ENCODE data around the gene WDR35.
A peak's percentile ranks its signal among the peaks of the same experiment; 100 is the strongest.
"Not testable (repeated sequence)": the region's sequence is repeated elsewhere in the genome, so short reads cannot be mapped to it uniquely, and the experiment has no call there.

The WDR35 gene

DNA sequence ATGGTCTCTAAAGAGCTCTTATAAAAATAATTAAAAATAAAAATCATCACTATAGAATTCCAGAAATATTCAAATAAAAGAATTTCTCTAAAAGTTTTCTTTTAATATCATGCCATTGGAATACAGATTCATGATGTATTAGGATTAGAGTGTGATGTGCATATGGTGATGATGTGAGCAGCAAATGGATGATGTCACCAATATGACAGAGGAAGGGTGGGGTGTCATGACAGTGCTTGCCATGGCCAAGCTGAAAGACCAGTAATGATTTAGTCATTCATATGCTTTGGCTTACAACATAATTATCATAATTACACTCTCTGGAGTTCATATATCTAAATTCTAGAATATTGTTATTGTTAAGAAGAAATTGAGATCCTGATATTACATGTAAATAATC lies 60.7 kb downstream of the WDR35 start:
- Mint-ChIP-seq H3K27me3 (no peaks in the 10 kb centered on the region), H3K9me3 (peaks cover 6% of the 10 kb centered on the region), H3K36me3 (peaks cover 46% of the 10 kb centered on the region), H3K4me1 (no peaks in the 10 kb centered on the region), H3K4me3 (no peak overlapping the region), H3K27ac (no peak overlapping the region)

- H3K9me3 Mint-ChIP-seq, H3K4me1 Mint-ChIP-seq, H3K4me3 Mint-ChIP-seq, H3K27me3 Mint-ChIP-seq, H3K27ac Mint-ChIP-seq: not testable (repeated sequence)
- peaks cover 51% of the 10 kb centered on the region for H3K36me3 Mint-ChIP-seq
Observed at GRCh38 chr2:19927816-19928215, 62.1 kb downstream of the WDR35 start.

DNA sequence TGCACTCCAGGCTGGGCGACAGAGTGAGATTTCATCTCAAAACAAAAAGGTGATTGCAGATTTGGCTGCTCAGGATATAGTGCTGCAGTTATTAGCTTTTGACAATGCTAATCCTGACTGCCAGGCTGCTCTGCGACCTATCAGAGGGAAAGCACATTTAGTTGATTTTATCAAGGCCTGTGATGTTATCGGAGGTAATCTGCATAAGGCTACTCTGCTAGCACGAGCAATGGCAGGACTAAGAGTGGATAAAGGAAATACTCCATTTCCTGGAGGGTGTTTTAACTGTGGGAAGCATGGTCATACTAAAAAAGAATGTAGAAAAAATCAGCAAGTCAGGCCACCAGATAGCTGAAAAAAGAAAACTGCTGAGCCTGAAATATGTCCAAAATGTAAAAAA lies 65.4 kb downstream of the WDR35 start:
- not testable (repeated sequence) for H3K27me3 Mint-ChIP-seq, H3K4me1 Mint-ChIP-seq, H3K9me3 Mint-ChIP-seq, H3K27ac Mint-ChIP-seq, H3K4me3 Mint-ChIP-seq
- H3K36me3 Mint-ChIP-seq: peaks cover 45% of the 10 kb centered on the region

DNA sequence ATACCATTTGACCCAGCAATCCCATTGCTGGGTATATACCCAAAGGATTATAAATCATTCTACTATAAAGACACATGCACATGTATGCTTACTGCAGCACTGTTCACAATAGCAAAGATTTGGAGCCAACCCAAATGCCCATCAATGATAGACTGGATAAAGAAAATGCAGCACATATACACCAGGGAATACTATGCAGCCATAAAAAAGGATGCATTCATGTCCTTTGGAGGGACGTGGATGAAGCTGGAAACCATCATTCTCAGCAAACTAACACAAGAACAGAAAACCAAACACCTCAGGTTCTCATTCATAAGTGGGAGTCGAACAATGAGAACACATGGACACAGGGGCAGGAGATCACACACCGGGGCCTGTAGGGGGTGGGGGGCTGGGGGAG lies 67.7 kb downstream of the WDR35 start:
- H3K4me1 Mint-ChIP-seq, H3K4me3 Mint-ChIP-seq, H3K27me3 Mint-ChIP-seq, H3K9me3 Mint-ChIP-seq, H3K27ac Mint-ChIP-seq: not testable (repeated sequence)
- H3K36me3 Mint-ChIP-seq: peaks cover 35% of the 10 kb centered on the region

GRCh38 chr2:19916385-19916950 lies 73.4 kb downstream of the WDR35 start:
- Mint-ChIP-seq H3K27ac (no peak overlapping the region), H3K4me3 (no peak overlapping the region), H3K36me3 (peaks cover 22% of the 10 kb centered on the region), H3K9me3 (no peaks in the 10 kb centered on the region), H3K27me3 (no peaks in the 10 kb centered on the region), H3K4me1 (no peaks in the 10 kb centered on the region)

- no peak overlapping the region for H3K27ac Mint-ChIP-seq
- H3K36me3 Mint-ChIP-seq: peaks cover 22% of the 10 kb centered on the region
- no peak overlapping the region for H3K4me3 Mint-ChIP-seq
- H3K9me3 Mint-ChIP-seq: no peaks in the 10 kb centered on the region
- H3K27me3 Mint-ChIP-seq: no peaks in the 10 kb centered on the region
- H3K4me1 Mint-ChIP-seq: no peaks in the 10 kb centered on the region
Observed at GRCh38 chr2:19914266-19914975, 75.5 kb downstream of the WDR35 start.

DNA sequence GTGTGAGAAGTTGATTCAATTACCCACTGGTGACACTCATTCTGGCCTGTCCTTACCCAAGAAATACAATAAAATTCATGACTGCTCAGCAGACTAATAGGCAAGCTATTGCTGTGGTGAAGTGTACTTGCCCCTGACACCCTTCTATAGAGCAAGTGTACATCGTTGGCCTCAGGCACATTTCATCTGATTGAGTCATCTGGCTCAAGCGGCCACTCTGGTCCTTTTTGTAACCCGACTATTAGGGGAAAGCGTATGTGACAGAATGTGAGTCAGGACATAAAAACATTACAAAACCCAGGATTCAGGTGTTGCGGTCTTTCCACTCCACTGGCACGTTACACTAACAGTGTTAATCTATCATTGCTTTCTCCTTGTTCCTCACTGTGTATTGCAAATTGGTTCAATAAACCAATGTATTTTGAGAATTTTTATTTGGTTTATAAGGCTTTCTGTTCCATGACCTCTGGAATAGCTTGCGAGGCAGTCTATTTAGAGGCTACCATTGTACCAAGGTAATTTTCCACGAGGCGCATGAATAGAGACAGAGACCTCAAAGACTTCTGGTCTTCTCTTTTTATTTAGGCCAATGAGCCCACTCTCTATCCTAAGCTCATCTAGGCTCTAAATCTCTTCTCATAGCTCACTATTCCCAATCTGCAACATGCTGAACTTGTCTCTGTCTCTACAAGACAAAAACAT lies 77.9 kb downstream of the WDR35 start:
- Mint-ChIP-seq H3K4me3 (no peak overlapping the region), H3K9me3 (no peaks in the 10 kb centered on the region), H3K36me3 (peaks cover 19% of the 10 kb centered on the region), H3K27me3 (no peaks in the 10 kb centered on the region), H3K27ac (no peak overlapping the region), H3K4me1 (no peaks in the 10 kb centered on the region)

DNA sequence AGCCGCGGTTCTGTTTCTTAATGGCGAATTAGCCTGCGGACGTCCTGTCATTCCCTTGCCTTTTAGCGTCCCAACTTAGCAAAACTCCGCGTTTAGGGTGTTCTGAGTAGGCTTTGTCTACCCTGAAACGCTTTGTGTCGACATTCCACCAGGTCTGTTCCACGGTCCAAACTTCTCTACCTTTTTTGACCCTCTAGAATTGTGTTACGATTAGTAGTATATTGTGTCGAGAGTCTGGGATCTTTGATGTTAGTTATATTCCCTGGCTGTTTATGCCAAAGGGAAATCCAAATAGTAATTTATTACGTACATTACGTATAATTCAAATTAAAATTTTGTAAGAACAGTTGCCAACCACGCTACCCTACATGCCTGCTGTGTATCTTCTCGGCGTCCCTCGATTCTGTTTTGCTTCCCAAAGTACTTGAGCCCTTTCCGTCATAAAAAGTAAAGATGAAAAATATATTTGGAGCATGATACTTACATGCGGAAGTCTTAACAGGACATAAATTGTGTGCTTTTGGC lies 87.6 kb downstream of the WDR35 start:
- Mint-ChIP-seq H3K27ac (peak overlapping the region; percentile 99), H3K4me3 (peak overlapping the region; percentile 98), H3K36me3 (peaks cover 3% of the 10 kb centered on the region), H3K9me3 (no peaks in the 10 kb centered on the region), H3K27me3 (peaks cover 4% of the 10 kb centered on the region), H3K4me1 (peaks cover 40% of the 10 kb centered on the region)

GRCh38 chr2:19901442-19902215 lies 88.3 kb downstream of the WDR35 start, which contains the start of gene TTC32:
TTC32 (minus strand) TSS chr2:19901983; CDS start chr2:19901854, 129 bp downstream.
- peaks cover 3% of the 10 kb centered on the region for H3K36me3 Mint-ChIP-seq
- no peaks in the 10 kb centered on the region for H3K9me3 Mint-ChIP-seq
- H3K27ac Mint-ChIP-seq: peak within 1 kb of the TSS; percentile 99
- peaks cover 4% of the 10 kb centered on the region for H3K27me3 Mint-ChIP-seq
- H3K4me3 Mint-ChIP-seq: peak within 1 kb of the TSS; percentile 98
- H3K4me1 Mint-ChIP-seq: peaks cover 44% of the 10 kb centered on the region

DNA sequence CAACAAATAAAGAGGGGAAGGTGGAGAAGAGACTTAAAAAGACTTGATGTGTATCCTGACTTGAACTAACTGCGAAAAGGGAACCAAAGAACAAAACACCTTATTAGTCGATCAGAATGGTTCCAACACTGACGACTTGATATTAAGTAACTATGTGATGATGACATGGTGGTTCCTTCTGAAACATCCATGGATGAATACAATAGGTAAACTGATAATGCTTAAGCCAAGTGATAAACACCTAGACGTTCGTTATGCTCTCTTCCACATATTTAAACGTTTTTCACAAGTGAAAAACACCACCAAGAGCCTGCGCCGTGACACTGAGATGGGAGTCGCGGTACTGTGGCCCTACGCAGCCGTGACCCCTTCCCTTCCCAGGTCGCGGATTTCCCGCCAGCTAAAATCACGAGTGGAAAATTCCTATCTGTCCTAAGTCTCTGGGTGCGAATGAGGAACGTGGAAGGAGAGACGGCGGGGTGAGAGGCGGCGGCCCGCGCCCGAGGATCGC lies 88.9 kb downstream of the WDR35 start:
- Mint-ChIP-seq H3K4me3 (peak overlapping the region; percentile 98), H3K4me1 (peaks cover 47% of the 10 kb centered on the region), H3K9me3 (no peaks in the 10 kb centered on the region), H3K27ac (peak overlapping the region; percentile 99), H3K27me3 (peaks cover 4% of the 10 kb centered on the region), H3K36me3 (peaks cover 3% of the 10 kb centered on the region)

DNA sequence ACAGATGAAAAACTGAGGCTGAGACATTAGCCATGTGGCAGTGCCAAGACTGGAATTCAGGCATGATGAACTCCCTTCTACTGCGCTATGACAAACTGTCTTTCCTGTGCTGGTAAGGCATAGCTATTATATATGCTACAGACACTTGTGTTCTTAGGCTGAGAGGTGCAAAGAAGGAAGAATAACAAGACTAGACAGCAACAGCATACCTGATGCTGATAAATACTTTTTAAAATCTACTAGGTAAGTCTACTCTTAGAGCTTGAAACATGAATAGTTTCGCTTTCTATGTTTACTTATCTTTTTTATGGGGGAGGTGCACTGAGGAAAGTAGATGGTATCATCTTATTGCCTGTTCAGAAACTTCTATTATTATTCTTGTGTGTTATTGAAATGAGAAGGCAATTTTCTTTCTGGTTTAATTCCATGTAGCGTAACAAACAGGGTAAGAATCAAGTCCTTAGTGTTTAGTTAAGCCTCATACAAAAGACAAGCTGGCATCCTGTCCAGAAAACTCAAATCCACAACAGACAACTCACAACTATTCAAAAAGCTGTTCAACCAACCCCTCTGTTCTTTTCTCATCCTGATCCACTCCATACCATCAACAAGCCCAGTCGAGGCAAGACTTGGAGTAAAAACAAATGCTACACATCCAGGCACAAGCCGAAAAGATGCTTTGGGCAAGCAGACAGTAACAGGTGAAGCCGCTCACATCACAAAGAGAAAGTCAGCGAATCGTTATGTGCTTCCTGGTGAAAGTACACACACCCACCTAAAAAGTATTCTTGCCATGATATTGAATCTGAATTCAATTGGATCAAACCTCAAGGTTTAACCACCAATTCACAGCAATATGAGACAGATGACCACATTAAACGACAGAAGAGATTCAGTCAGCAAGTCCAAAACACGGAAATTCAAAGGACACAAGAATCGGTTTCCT lies 89.6 kb downstream of the WDR35 start:
- Mint-ChIP-seq H3K27ac (peak overlapping the region; percentile 99), H3K27me3 (peaks cover 4% of the 10 kb centered on the region), H3K36me3 (peaks cover 3% of the 10 kb centered on the region), H3K4me1 (peaks cover 54% of the 10 kb centered on the region), H3K9me3 (no peaks in the 10 kb centered on the region), H3K4me3 (peak overlapping the region; percentile 98)

- Mint-ChIP-seq H3K36me3 (peaks cover 3% of the 10 kb centered on the region), H3K4me3 (peak overlapping the region; percentile 33), H3K27ac (peak overlapping the region; percentile 23), H3K9me3 (no peaks in the 10 kb centered on the region), H3K27me3 (no peaks in the 10 kb centered on the region), H3K4me1 (peaks cover 64% of the 10 kb centered on the region)
Observed at GRCh38 chr2:19898592-19899329, 91.1 kb downstream of the WDR35 start.

DNA sequence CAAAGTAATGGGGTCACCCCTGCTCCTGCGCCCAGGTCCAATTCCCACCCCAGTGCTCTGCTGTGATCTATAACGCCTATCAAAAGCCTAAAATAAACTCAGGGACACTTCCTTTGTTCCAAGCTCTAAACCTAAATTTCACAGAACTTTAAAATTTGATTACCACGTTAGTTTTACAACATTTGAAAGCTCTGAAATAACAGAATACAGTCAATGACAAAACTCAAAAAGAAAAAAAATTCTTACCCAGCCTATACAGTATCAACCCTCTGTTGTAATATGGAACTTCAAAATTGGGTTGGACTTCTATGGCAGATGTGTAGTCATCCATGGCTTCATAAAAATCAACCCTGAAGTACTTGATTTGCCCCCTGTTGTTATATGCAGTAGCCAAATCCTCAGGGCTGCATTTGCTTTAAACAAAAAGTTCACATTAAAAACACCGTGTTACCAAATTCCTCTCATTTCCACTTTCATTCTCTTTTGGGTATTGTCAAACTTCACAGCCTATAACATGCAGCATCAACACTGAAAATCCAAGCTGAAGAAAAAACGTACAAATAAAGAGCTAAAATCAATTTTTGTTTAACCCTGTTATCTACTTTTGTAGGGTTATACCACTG lies 92.2 kb downstream of the WDR35 start:
- peak overlapping the region; percentile 37 for H3K4me3 Mint-ChIP-seq
- no peaks in the 10 kb centered on the region for H3K9me3 Mint-ChIP-seq
- no peaks in the 10 kb centered on the region for H3K27me3 Mint-ChIP-seq
- peaks cover 3% of the 10 kb centered on the region for H3K36me3 Mint-ChIP-seq
- H3K27ac Mint-ChIP-seq: peak overlapping the region; percentile 63
- H3K4me1 Mint-ChIP-seq: peaks cover 65% of the 10 kb centered on the region
